ENCODE measurements around the gene KLF6. TPM values are rescaled to one million over a fixed set of nuclear protein-coding genes. Genes with fewer than 3 reads are reported as not detected.

KLF6 gene
- total RNA-seq, 1 donor from 2014 or later = 88.6 TPM

DNA sequence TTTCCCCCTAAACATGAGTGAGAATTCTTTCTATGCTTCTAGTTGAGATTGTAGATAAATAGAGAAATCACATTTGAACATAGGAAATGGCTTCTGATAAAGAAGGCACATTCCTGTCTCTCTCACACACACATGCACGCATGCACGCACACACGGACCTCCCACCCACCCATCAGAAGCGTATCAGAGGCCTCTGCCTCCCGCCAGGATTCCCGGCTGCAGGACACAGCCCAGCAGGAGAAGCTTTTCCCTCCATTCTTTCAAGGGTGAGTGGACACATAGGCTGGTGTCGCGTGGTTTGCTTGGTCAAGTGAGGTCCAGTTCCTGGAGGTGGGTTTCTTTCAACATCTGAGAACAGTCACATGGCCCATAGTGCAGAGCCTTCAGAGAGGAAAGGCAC lies 34.2 kb downstream of the KLF6 start:
- H3K4me3 Mint-ChIP-seq (ENCODE audit: unreplicated experiment) = no peak overlapping the region
- no peaks in the 10 kb centered on the region for H3K36me3 Mint-ChIP-seq (ENCODE audit: unreplicated experiment)
- DNase-seq = no peak
- peak overlapping the region; percentile 94 for H3K27ac Mint-ChIP-seq (ENCODE audit: unreplicated experiment)
- TF ChIP-seq, protein P1, sequence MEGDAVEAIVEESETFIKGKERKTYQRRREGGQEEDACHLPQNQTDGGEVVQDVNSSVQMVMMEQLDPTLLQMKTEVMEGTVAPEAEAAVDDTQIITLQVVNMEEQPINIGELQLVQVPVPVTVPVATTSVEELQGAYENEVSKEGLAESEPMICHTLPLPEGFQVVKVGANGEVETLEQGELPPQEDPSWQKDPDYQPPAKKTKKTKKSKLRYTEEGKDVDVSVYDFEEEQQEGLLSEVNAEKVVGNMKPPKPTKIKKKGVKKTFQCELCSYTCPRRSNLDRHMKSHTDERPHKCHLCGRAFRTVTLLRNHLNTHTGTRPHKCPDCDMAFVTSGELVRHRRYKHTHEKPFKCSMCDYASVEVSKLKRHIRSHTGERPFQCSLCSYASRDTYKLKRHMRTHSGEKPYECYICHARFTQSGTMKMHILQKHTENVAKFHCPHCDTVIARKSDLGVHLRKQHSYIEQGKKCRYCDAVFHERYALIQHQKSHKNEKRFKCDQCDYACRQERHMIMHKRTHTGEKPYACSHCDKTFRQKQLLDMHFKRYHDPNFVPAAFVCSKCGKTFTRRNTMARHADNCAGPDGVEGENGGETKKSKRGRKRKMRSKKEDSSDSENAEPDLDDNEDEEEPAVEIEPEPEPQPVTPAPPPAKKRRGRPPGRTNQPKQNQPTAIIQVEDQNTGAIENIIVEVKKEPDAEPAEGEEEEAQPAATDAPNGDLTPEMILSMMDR (IDR thresholded peaks at IDR 0.05; ENCODE audit: partially characterized antibody, unreplicated experiment) = no peak
- H3K27me3 Mint-ChIP-seq (ENCODE audit: unreplicated experiment) = no peaks in the 10 kb centered on the region
- peaks cover 28% of the 10 kb centered on the region for H3K4me1 Mint-ChIP-seq (ENCODE audit: low read depth, unreplicated experiment)
- peaks cover 9% of the 10 kb centered on the region for H3K9me3 Mint-ChIP-seq (ENCODE audit: unreplicated experiment)

DNA sequence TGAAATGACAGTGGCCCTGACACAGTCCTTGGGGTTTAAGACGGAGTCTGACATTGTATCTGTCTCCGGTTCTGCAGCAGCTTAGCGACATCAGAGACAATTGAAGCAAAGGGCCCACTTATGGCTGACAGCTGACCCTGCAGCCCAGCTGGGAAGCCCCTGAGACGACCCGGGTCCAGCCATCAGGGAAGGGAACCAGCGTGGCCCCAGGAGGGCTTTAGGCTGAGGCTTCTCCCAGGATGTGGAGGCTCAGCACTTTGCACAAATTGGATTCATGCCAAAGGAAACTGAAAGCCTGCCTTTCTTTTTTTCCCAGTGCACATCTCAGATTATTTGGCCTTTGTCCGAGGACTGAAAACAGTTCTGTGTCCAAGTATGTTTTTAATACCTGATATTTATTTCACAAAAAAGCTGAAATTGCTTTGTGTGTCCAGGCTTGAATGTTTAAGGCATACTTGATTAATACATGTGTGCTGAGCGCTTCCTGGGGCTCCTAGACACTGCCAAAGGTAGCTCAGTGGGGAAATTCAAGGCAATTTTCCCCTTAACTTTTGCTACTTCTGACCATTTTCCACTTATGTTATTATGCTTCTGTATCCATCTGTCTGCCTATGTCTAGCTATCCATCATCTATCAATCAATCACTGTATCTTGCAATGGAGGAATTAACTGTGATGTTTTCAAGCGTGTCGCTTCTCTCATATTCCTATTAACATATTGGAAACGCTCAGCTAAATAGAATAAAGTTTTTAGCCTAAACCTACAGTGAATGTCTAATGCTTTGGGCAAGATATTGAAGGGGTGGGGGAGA lies 34.8 kb downstream of the KLF6 start:
- TF ChIP-seq, protein P1 (IDR thresholded peaks at IDR 0.05; ENCODE audit: partially characterized antibody, unreplicated experiment) = no peak
- H3K4me3 Mint-ChIP-seq (ENCODE audit: unreplicated experiment) = peak overlapping the region; percentile 62
- peak overlapping the region; percentile 94 for H3K27ac Mint-ChIP-seq (ENCODE audit: unreplicated experiment)
- peaks cover 35% of the 10 kb centered on the region for H3K4me1 Mint-ChIP-seq (ENCODE audit: low read depth, unreplicated experiment)
- DNase-seq = peak; percentile 69
- H3K27me3 Mint-ChIP-seq (ENCODE audit: unreplicated experiment) = no peaks in the 10 kb centered on the region
- H3K36me3 Mint-ChIP-seq (ENCODE audit: unreplicated experiment) = no peaks in the 10 kb centered on the region
- H3K9me3 Mint-ChIP-seq (ENCODE audit: unreplicated experiment) = peaks cover 9% of the 10 kb centered on the region

DNA sequence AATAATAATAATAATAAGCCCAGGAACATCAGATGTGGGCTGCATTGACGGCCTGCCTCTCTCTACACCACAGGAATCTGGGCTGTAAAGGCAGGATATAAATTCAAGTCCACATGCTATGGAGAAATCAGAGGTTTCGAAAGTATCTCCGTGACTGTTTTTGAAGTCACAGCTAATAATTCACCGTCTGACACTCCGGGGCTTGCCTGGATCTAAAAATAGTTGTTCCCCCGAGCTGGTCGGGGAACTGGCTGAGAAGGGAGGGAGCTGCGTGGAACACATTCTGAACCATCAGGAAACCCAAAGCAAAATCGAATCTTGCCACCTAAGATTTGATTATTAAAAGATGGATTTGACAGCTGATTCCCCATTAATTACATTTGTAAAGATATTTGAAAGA lies 35.4 kb downstream of the KLF6 start:
- peak overlapping the region; percentile 62 for H3K4me3 Mint-ChIP-seq (ENCODE audit: unreplicated experiment)
- H3K4me1 Mint-ChIP-seq (ENCODE audit: low read depth, unreplicated experiment) = peaks cover 34% of the 10 kb centered on the region
- H3K9me3 Mint-ChIP-seq (ENCODE audit: unreplicated experiment) = peaks cover 9% of the 10 kb centered on the region
- peak overlapping the region; percentile 94 for H3K27ac Mint-ChIP-seq (ENCODE audit: unreplicated experiment)
- no peaks in the 10 kb centered on the region for H3K27me3 Mint-ChIP-seq (ENCODE audit: unreplicated experiment)
- TF ChIP-seq, protein P1 (IDR thresholded peaks at IDR 0.05; ENCODE audit: partially characterized antibody, unreplicated experiment) = no peak
- no peak for DNase-seq
- no peaks in the 10 kb centered on the region for H3K36me3 Mint-ChIP-seq (ENCODE audit: unreplicated experiment)

DNA sequence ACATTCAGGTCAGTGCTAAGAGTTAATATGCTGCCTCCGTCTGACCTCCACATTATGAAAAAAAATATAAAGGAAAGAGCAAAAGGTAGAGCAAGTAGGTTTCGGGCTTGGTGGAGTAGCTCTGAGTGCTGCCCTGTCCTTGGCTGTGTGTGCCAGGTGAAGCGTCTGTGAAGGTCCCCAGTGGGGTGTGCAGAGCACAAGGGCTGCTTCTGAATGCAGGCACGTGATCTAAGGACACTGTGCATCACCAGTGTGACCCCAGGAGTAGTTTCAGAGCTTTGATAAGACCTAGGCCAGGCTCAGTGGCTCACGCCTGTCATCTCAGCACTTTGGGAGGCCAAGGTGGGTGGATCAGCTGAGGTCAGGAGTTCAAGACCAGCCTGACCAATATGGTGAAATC lies 36.0 kb downstream of the KLF6 start:
- Mint-ChIP-seq H3K4me3 (ENCODE audit: unreplicated experiment) (peak overlapping the region; percentile 2), H3K27ac (ENCODE audit: unreplicated experiment) (peak overlapping the region; percentile 41), H3K27me3 (ENCODE audit: unreplicated experiment) (no peaks in the 10 kb centered on the region), H3K36me3 (ENCODE audit: unreplicated experiment) (no peaks in the 10 kb centered on the region), H3K9me3 (ENCODE audit: unreplicated experiment) (peaks cover 9% of the 10 kb centered on the region), H3K4me1 (ENCODE audit: low read depth, unreplicated experiment) (peaks cover 34% of the 10 kb centered on the region)
- TF ChIP-seq, protein P1 (IDR thresholded peaks at IDR 0.05; ENCODE audit: partially characterized antibody, unreplicated experiment) = no peak
- no peak for DNase-seq

DNA sequence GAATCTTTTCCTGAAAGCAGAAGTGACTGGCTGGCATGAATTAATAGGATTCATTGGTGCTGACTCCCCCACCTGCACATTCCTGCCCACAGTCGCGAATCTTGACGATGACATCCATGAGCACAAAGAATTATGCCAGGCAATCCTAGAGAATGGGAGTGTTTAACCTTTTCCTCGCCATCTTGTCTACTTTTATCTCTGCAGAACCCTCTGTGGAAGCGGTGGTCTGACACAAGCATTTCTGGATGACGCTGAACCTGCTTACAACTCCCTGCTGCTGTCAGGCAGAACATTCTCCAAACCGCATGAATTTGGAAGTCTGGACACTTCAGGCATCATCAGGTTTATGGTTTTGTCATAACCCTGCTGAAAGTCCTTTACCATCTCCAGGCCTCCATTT lies 36.5 kb downstream of the KLF6 start:
- TF ChIP-seq, protein P1 (IDR thresholded peaks at IDR 0.05; ENCODE audit: partially characterized antibody, unreplicated experiment) = no peak
- no peak for DNase-seq
- Mint-ChIP-seq H3K27me3 (ENCODE audit: unreplicated experiment) (no peaks in the 10 kb centered on the region), H3K36me3 (ENCODE audit: unreplicated experiment) (no peaks in the 10 kb centered on the region), H3K4me3 (ENCODE audit: unreplicated experiment) (no peak overlapping the region), H3K27ac (ENCODE audit: unreplicated experiment) (no peak overlapping the region), H3K9me3 (ENCODE audit: unreplicated experiment) (peaks cover 9% of the 10 kb centered on the region), H3K4me1 (ENCODE audit: low read depth, unreplicated experiment) (peaks cover 34% of the 10 kb centered on the region)

All from glutamatergic neuron (in vitro differentiated cells).